ENCODE measurements around the gene MARK1.

GRCh38 chr1:220516722-220517042, 11.3 kb upstream of the MARK1 start:
- TF ChIP-seq CTCF (conservative IDR thresholded peaks at IDR 0.05; ENCODE audit: low read length): no peak
- TF ChIP-seq EZH2phosphoT487 (IDR thresholded peaks at IDR 0.05; ENCODE audit: borderline replicate concordance, low read depth, low read length): no peak
